Heart right ventricle (tissue), 16 donors: ENCODE results near the gene PDHX. TPM values are rescaled to one million over a fixed set of nuclear protein-coding genes. Genes with fewer than 3 reads are reported as not detected.
"Not testable (repeated sequence)": the region's sequence is repeated elsewhere in the genome, so short reads cannot be mapped to it uniquely, and the experiment has no call there.

Experiments used
- ATAC-seq, 8 donors: fragments of 200-7000 bp; cut with Tn5 transposase; one replicate each; pipeline ENCODE4 v1.9.1; 2020; ENCODE audit warnings: mild to moderate bottlenecking in 8 of 8, moderate library complexity in 8 of 8, moderate number of reproducible peaks in 1 of 8
- DNase-seq, 2 donors: peaks; one replicate each; pipeline ENCODE4 v3.0.0-alpha.2; 2020
- H3K27ac ChIP-seq, 10 donors: fragments of 200-600 bp; sonication (generic) in 2 of 10; one replicate each; pipeline versions ENCODE4 v1.5.0 to v1.8.0; 2020 to 2022; ENCODE audit warnings: mild to moderate bottlenecking in 3 of 10
- H3K27me3 ChIP-seq, 7 donors: fragments of 200-600 bp; one replicate each; pipeline ENCODE4 v1.8.0; 2021 to 2022; ENCODE audit warnings: mild to moderate bottlenecking in 2 of 7
- H3K36me3 ChIP-seq, 9 donors: fragments of 200-600 bp; sonication (generic) in 1 of 9; one replicate each; pipeline versions ENCODE4 v1.5.0 to v1.8.0; 2020 to 2022; ENCODE audit warnings: mild to moderate bottlenecking in 2 of 9
- H3K4me1 ChIP-seq, 9 donors: fragments of 200-600 bp; sonication (generic) in 1 of 9; one replicate each; pipeline versions ENCODE4 v1.5.0 to v1.8.0; 2020 to 2022; ENCODE audit warnings: mild to moderate bottlenecking in 4 of 9
- H3K4me3 ChIP-seq, 10 donors: fragments of 200-600 bp; sonication (generic) in 2 of 10; one replicate each; pipeline versions ENCODE4 v1.5.0 to v1.8.0; 2020 to 2022; ENCODE audit warnings: mild to moderate bottlenecking in 7 of 10, moderate library complexity in 2 of 10
- H3K9me3 ChIP-seq, 11 donors: fragments of 200-600 bp in 10 of 11; sonication (generic) in 2 of 11; one replicate each; pipeline versions ENCODE4 v1.5.0 to v1.8.0; 2013 to 2022; ENCODE audit warnings: mild to moderate bottlenecking in 2 of 11, control low read depth in 1 of 11, moderate library complexity in 1 of 11
- CTCF ChIP-seq, 9 donors: fragments of 200-600 bp; sonication (generic) in 2 of 9; IDR thresholded peaks; one replicate each; pipeline versions ENCODE4 v1.5.0 to v1.8.0; 2021 to 2022; ENCODE audit warnings: antibody characterized with exemption in 9 of 9, mild to moderate bottlenecking in 5 of 9, moderate library complexity in 1 of 9
- WGBS, 2 donors: extraction: QIAGEN DNeasy Blood & Tissue Kit; methylation state at CpG; one replicate each; pipeline ENCODE4 v1.1.7; 2013; ENCODE audit warnings: inconsistent platforms in 1 of 2; 5-methylcytosine and 5-hydroxymethylcytosine counted together
- intact Hi-C, 10 donors: fragments of 100-400 bp; cut with DNase I; formaldehyde crosslinking; loops; one replicate each; pipeline versions ENCODE4 v1.11.1 to v1.14.2; 2022
- polyA plus RNA-seq, 2 donors: library from polyadenylated mRNA; stranded (reverse); fragments of 200-250 nt; gene quantifications; one replicate each; pipeline ENCODE4 v1.2.3, GENCODE V29; 2013
- total RNA-seq, 10 donors: library from RNA; stranded (reverse); fragmentation: NEBNext Ultra II Directional in 3 of 10; extraction: Animal tissue kit (Norgen Biotek cat#: 25700) in 3 of 10; gene quantifications; one replicate each; pipeline versions ENCODE4 v1.2.1 to v1.2.4, GENCODE V29; 2021 to 2023
- donor health status: Arrhythmogenic right ventricular cardiomyopathy.
- donor health status: ischemic (EF 13 %, LVEDD 7.1; RV severe dilation, severe dysfunction).
- donor health status: healthy with polysubstance abuse.
- donor health status: DM: no; HTN: yes; CAD: no.
- donor health status: DM: no; HTN: no; CAD: no.
- donor health status: ischemic (EF 25% LVEDD 6.9; RV normal size, moderate dysfunction).
- donor health status: ischemic (EF 25% LVEDD 5.7; RV mildly dilated, moderate dysfunction).
- donor health status: healthy.
- donor health status: DM: yes; HTN: yes; CAD: no.
- donor health status: Ischemic cardiomyopathy.
- donor health status: ischemic (EF 35%, LVEDD 5.7; RV mildly dilated, moderate dysfunction).
- donor health status: nonischemic (EF 11% LVEDD 7.7; RV severe dilation, severe dysfunction).
- donor health status: DM: yes; HTN: yes; CAD: no.
- donor health status: PGD.
- donor health status: ischemic (EF 29% LVEDD 5.4; RV normal size, mild dysfunction).
- donor health status: nonischemic (EF 23%, LVEDD 6.1; RV moderate dilation, normal function).

Gene PDHX
- total and polyA plus RNA-seq, 12 donors: 52.7 to 203 (median 171) TPM

GRCh38 chr11:34909955-34910354 is 6.5 kb upstream of the PDHX start:
- no peaks in the 10 kb centered on the region for H3K9me3 ChIP-seq
- intact Hi-C loops: no loop called here
- peaks cover 0 to 19% (median 0%) of the 10 kb centered on the region in 9 donors for H3K36me3 ChIP-seq
- 78 to 93% methylated on average over 4 of the region's 4 CpGs for WGBS, 2 donors
- TF ChIP-seq CTCF (IDR thresholded peaks at IDR 0.05): no peak
- ATAC-seq (no peak), DNase-seq (no peak)
- H3K4me3 ChIP-seq: no peak overlapping the region
- H3K27ac ChIP-seq: no peak overlapping the region
- H3K4me1 ChIP-seq: peaks cover 0 to 31% (median 4%) of the 10 kb centered on the region in 9 donors
- no peaks in the 10 kb centered on the region for H3K27me3 ChIP-seq

- H3K27me3 ChIP-seq: no peaks in the 10 kb centered on the region
- no peaks in the 10 kb centered on the region for H3K9me3 ChIP-seq
- WGBS, 2 donors: 97% methylated on average over 1 of the region's 1 CpG
- H3K4me1 ChIP-seq: peaks cover 0 to 37% (median 7%) of the 10 kb centered on the region in 9 donors
- intact Hi-C loops: no loop called here
- no peak overlapping the region for H3K27ac ChIP-seq
- peaks cover 0 to 19% (median 0%) of the 10 kb centered on the region in 9 donors for H3K36me3 ChIP-seq
- TF ChIP-seq CTCF (IDR thresholded peaks at IDR 0.05): no peak
- H3K4me3 ChIP-seq: no peak overlapping the region
- DNase-seq: no peak
- no peak for ATAC-seq
These were observed 5.6 kb upstream of the PDHX start for GRCh38 chr11:34910817-34911216.

GRCh38 chr11:34911676-34912075 is 4.7 kb upstream of the PDHX start:
- WGBS, 2 donors: 76 to 79% methylated on average over 2 of the region's 2 CpGs
- no peak overlapping the region for H3K27ac ChIP-seq
- H3K4me1 ChIP-seq: peaks cover 0 to 37% (median 7%) of the 10 kb centered on the region in 9 donors
- no peak overlapping the region for H3K4me3 ChIP-seq
- DNase-seq (no peak), ATAC-seq (no peak)
- TF ChIP-seq CTCF (IDR thresholded peaks at IDR 0.05): no peak
- peaks cover 0 to 19% (median 0%) of the 10 kb centered on the region in 9 donors for H3K36me3 ChIP-seq
- no peaks in the 10 kb centered on the region for H3K9me3 ChIP-seq
- intact Hi-C loops: no loop called here
- H3K27me3 ChIP-seq: no peaks in the 10 kb centered on the region

- ATAC-seq, H3K4me3 ChIP-seq, H3K27me3 ChIP-seq, DNase-seq, H3K27ac ChIP-seq, intact Hi-C loops, H3K9me3 ChIP-seq: not testable (repeated sequence)
- WGBS, 2 donors: 93 to 98% methylated on average over 10 of the region's 10 CpGs
- H3K36me3 ChIP-seq: peaks cover 0 to 18% (median 0%) of the 10 kb centered on the region in 9 donors
- peaks cover 7 to 53% (median 20%) of the 10 kb centered on the region in 9 donors for H3K4me1 ChIP-seq
These were observed 2.9 kb upstream of the PDHX start for GRCh38 chr11:34913556-34913955.

- H3K36me3 ChIP-seq: peaks cover 0 to 14% (median 0%) of the 10 kb centered on the region in 9 donors
- 7 to 8% methylated on average over 34 of the region's 34 CpGs for WGBS, 2 donors
- peak overlapping the region; percentile 59 to 96 (median 80) for H3K4me3 ChIP-seq
- no peaks in the 10 kb centered on the region for H3K27me3 ChIP-seq
- intact Hi-C loops: no loop called here
- ATAC-seq (peak in 6 of 8 donors; percentile 0 to 12 (median 3)), DNase-seq (no peak)
- no peaks in the 10 kb centered on the region for H3K9me3 ChIP-seq
- TF ChIP-seq CTCF (IDR thresholded peaks at IDR 0.05): no peak
- peaks cover 7 to 45% (median 23%) of the 10 kb centered on the region in 9 donors for H3K4me1 ChIP-seq
- H3K27ac ChIP-seq: peak overlapping the region; percentile 79 to 98 (median 96)
These were observed 1.0 kb upstream of the PDHX start for GRCh38 chr11:34915136-34916014.
